IgD-negative memory B cell (primary cell): ENCODE data around the gene GRPEL2. TPM values are rescaled to one million over a fixed set of nuclear protein-coding genes. Genes with fewer than 3 reads are reported as not detected.

ENCODE experiments used
- H3K27ac Mint-ChIP-seq, 3 donors: one replicate each; pipeline ENCODE4 v1.8.0; 2020 to 2022; ENCODE audit warnings: mild to moderate bottlenecking in 3 of 3, mixed read lengths in 3 of 3, moderate library complexity in 1 of 3
- H3K27me3 Mint-ChIP-seq: one replicate; pipeline ENCODE4 v1.8.0; 2021; ENCODE audit warnings: mixed read lengths
- H3K36me3 Mint-ChIP-seq: one replicate; pipeline ENCODE4 v1.8.0; 2020; ENCODE audit warnings: mild to moderate bottlenecking, mixed read lengths
- H3K4me1 Mint-ChIP-seq, 3 donors: one replicate each; pipeline ENCODE4 v1.8.0; 2020 to 2022; ENCODE audit warnings: mixed read lengths in 3 of 3, mild to moderate bottlenecking in 1 of 3
- H3K4me3 Mint-ChIP-seq, 4 donors: one replicate each; pipeline ENCODE4 v1.8.0; 2020 to 2022; ENCODE audit warnings: mild to moderate bottlenecking in 4 of 4, mixed read lengths in 4 of 4, moderate library complexity in 3 of 4
- H3K9me3 Mint-ChIP-seq, 3 donors: one replicate each; pipeline ENCODE4 v1.8.0; 2020 to 2021; ENCODE audit warnings: mixed read lengths in 3 of 3, mild to moderate bottlenecking in 1 of 3
- polyA plus RNA-seq: library from polyadenylated mRNA; unstranded; fragments of 300-500 nt; fragmentation: Illumina TruSeq; gene quantifications from one replicate; pipeline ENCODE4 v1.2.3, GENCODE V29; 2021

Gene GRPEL2
- polyA plus RNA-seq, 1 donor from 2014 or later, result 1.8 TPM

DNA sequence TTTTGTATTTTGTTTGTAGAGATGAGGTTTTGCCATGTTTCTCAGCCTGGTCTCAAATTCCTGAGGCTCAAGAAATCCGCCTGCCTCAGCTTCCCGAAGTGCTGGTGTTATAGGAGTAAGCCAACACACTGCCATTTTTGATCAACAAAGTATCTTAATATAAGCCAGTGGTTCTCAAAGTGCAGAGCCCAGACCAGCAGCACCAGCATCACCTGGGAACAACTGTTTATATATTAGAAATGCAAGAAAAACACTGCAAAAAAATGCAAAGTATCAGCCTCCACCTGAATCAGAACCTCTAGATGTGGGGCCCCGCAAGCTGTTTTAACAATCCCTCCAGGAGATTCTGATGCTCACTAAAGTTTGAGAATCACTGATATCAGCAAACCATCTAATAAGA lies 27.6 kb downstream of the GRPEL2 start:
- Mint-ChIP-seq H3K4me1 (peaks cover 0 to 3% (median 0%) of the 10 kb centered on the region in 3 donors), H3K9me3 (no peaks in the 10 kb centered on the region), H3K36me3 (no peaks in the 10 kb centered on the region), H3K27ac (peak overlapping the region in 1 of 3 donors; percentile 39), H3K27me3 (peaks cover 1% of the 10 kb centered on the region), H3K4me3 (no peak overlapping the region)

DNA sequence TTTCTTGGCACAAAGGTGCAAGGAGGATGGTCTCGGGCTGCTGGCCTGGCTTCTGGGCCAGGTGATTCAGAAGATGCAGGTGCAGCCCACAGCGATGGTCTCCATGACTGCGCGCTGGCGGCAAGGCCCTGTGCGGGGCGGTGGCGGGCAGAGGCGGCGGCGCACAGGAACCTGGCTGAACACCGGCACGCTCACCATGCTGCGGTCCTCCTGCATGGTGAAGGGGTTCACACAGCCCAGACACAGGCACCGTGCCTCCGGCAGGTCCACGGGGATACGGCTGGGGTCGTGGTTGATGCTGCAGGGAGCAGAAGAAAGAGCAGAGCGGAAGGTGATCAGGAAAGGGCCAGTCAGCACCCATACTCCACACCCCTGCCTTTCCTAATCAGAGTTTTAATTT lies 29.0 kb downstream of the GRPEL2 start:
- Mint-ChIP-seq H3K27me3 (peaks cover 1% of the 10 kb centered on the region), H3K4me1 (peaks cover 0 to 3% (median 0%) of the 10 kb centered on the region in 3 donors), H3K4me3 (no peak overlapping the region), H3K27ac (no peak overlapping the region), H3K36me3 (no peaks in the 10 kb centered on the region), H3K9me3 (no peaks in the 10 kb centered on the region)

GRCh38 chr5:149374801-149375200 lies 29.5 kb downstream of the GRPEL2 start:
- H3K36me3 Mint-ChIP-seq, result no peaks in the 10 kb centered on the region
- H3K4me3 Mint-ChIP-seq, result no peak overlapping the region
- H3K4me1 Mint-ChIP-seq, result peaks cover 0 to 3% (median 0%) of the 10 kb centered on the region in 3 donors
- no peaks in the 10 kb centered on the region for H3K9me3 Mint-ChIP-seq
- peaks cover 1% of the 10 kb centered on the region for H3K27me3 Mint-ChIP-seq
- H3K27ac Mint-ChIP-seq, result no peak overlapping the region

DNA sequence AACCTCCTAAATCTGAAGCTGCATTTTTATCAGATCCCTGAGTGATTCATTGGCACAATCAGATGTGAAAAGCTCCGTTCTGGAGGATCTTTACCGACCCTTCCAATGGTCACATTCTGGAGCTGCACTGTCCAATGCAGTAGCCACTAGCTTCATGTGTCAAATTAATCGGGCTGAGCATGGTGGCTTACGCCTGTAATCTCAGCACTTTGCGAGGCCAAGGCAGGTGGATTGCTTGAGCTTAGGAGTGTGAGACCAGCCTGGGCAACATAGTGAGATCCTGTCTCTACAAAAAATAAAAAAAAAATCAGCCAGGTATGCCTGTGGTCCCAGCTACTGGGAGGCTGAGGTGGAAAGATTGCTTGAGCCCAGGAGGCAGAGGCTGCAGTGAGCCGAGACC lies 30.1 kb downstream of the GRPEL2 start:
- no peaks in the 10 kb centered on the region for H3K9me3 Mint-ChIP-seq
- peaks cover 1% of the 10 kb centered on the region for H3K27me3 Mint-ChIP-seq
- H3K36me3 Mint-ChIP-seq, result no peaks in the 10 kb centered on the region
- no peak overlapping the region for H3K27ac Mint-ChIP-seq
- peaks cover 0 to 3% (median 0%) of the 10 kb centered on the region in 3 donors for H3K4me1 Mint-ChIP-seq
- H3K4me3 Mint-ChIP-seq, result no peak overlapping the region

GRCh38 chr5:149376104-149376503 lies 30.8 kb downstream of the GRPEL2 start:
- Mint-ChIP-seq H3K27ac (no peak overlapping the region), H3K4me1 (peaks cover 0 to 3% (median 0%) of the 10 kb centered on the region in 3 donors)

DNA sequence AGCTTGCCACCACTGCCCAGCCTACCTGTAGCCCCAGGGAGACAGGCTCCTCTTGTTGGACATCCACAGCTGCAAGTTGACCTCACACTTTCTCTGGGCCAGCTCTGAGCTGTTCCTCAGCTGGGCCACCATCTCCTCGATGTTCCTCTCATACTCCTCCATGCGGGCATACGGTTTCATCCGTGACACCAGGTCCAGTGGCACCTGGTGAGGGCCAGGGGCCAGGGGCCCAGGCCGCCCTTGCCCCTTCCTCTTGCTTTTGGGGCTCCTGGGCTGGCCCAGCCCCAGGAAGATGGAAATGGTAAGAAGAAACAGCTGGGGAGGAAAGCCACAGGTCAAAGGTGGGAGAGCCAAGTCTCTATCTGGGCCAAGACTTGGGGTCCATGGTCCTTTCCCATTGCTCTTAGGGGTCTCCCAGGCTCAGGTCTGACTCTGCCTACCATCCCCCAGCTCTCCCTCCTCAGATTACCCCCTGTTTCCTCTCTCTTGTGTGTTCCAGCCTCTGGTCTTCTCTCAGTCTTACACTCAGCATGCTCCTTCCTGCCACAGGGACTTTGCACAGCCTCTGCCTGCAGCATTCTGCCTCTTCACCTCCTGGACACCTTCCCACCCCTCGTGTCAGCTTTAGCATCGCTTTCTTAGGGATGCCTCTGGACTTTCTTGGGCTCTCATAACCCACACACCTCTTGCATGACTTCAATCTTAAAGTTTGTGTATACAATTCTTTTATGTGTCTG lies 31.6 kb downstream of the GRPEL2 start:
- Mint-ChIP-seq H3K36me3 (no peaks in the 10 kb centered on the region), H3K4me3 (no peak overlapping the region), H3K4me1 (peaks cover 0 to 2% (median under 1%) of the 10 kb centered on the region in 3 donors), H3K27ac (no peak overlapping the region), H3K9me3 (no peaks in the 10 kb centered on the region), H3K27me3 (peaks cover 5% of the 10 kb centered on the region)

More at GRCh38 chr5:149376104-149376503, 30.8 kb downstream of the GRPEL2 start:
- Mint-ChIP-seq H3K36me3 (no peaks in the 10 kb centered on the region), H3K4me3 (no peak overlapping the region), H3K27me3 (peaks cover 2% of the 10 kb centered on the region), H3K9me3 (no peaks in the 10 kb centered on the region)

DNA sequence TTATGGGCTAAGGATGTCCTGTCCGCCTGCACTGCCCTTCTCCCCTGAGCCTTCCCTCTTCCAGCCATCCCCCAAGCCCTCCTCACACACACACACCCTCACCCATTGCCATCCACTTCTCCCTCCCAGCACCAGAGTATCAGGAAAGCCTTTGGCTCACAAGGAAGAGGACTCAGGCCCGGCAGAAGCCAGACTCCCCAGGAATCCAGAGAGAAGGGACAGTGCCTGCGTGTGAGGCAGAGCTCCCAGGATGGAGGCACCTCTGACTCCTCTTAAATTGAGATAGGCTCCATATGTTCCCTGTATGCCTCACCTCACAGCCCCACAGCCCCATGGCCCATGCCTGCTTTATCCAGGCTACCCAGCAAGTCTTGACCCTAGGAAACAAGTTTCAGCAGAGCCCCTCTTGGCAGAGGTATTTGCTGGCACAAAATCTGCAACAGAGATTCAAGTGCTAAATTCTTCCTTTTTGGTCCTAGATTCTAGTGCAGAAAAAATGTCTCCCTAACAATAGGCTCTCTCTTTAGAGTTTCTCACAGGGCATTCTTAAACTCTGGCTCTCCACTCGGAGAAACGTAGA lies 33.0 kb downstream of the GRPEL2 start:
- Mint-ChIP-seq H3K9me3 (no peaks in the 10 kb centered on the region), H3K27ac (no peak overlapping the region), H3K27me3 (peaks cover 5% of the 10 kb centered on the region), H3K4me1 (peaks cover 0 to 3% (median 1%) of the 10 kb centered on the region in 3 donors), H3K4me3 (no peak overlapping the region), H3K36me3 (no peaks in the 10 kb centered on the region)

DNA sequence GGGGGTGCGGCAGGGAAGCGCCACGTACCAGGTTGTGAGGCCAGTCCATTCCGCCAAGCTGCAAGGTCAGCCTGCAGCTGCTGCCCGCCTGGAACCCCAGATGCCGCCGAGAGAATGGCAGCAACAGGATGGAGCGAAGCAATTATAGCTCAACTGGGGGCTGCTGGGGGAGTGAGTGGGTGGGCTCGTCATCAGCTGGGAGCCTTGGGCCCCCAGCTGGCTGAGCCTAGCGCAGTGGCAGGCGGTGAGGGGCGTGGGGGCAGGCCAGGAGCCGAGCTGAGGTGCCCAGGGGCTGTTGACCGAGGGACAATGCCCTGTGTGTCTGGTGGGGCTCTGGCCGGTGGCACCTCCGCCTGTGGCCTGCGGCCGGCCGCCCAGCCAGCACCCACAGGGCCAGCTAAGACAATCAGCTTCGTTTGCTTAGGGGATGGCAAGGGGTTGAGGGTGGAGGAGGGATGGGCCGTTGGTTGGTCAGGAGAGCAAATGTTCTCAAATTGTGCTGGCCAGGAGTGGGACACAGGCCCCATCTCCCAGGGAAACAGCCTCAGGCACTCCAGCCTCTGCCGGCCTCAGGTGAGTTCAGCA lies 34.0 kb downstream of the GRPEL2 start, which contains the start of gene IL17B:
Gene IL17B, minus strand, starts transcription at position 116 of the 585 bp plus-strand sequence. Its CDS starts 67 bp downstream, at position 49.
- Mint-ChIP-seq H3K36me3 (no peaks in the 10 kb centered on the region), H3K27ac (no peak within 1 kb of the TSS), H3K27me3 (peaks cover 5% of the 10 kb centered on the region), H3K4me1 (peaks cover 0 to 3% (median 1%) of the 10 kb centered on the region in 3 donors), H3K9me3 (no peaks in the 10 kb centered on the region), H3K4me3 (no peak within 1 kb of the TSS)

DNA sequence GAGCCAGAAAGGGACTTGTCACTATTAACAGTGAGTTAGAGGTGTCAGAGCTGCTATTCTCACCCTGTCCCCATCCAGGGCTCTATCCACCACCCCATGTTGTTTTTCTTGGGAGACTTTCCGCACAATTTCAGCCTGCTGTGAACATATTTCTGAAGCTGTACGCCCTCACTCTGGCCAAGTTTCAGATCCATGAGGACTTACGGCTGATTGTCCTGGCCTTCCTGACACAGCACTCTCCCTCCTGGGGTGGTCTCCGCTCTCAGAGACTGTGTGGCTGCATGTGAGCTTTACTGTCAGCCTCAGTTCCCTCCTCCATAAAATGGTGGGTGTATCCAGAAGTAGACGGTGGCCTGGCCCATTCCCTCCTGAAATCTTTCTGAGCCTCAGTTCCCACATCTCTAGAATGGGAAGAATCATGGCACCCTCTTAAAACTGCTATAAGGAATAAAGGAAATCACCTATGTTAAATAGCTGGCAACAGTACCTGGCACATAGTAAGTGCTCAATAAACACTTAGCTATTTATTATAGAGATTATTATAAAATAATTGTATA lies 34.6 kb downstream of the GRPEL2 start:
- Mint-ChIP-seq H3K9me3 (no peaks in the 10 kb centered on the region), H3K4me1 (peaks cover 0 to 3% (median 1%) of the 10 kb centered on the region in 3 donors), H3K27me3 (peaks cover 5% of the 10 kb centered on the region), H3K4me3 (no peak overlapping the region), H3K27ac (no peak overlapping the region), H3K36me3 (no peaks in the 10 kb centered on the region)

GRCh38 chr5:149380466-149381121 lies 35.3 kb downstream of the GRPEL2 start:
- peaks cover 5% of the 10 kb centered on the region for H3K27me3 Mint-ChIP-seq
- H3K36me3 Mint-ChIP-seq, result no peaks in the 10 kb centered on the region
- peaks cover 0 to 3% (median 1%) of the 10 kb centered on the region in 3 donors for H3K4me1 Mint-ChIP-seq
- H3K9me3 Mint-ChIP-seq, result no peaks in the 10 kb centered on the region
- no peak overlapping the region for H3K27ac Mint-ChIP-seq
- H3K4me3 Mint-ChIP-seq, result no peak overlapping the region

DNA sequence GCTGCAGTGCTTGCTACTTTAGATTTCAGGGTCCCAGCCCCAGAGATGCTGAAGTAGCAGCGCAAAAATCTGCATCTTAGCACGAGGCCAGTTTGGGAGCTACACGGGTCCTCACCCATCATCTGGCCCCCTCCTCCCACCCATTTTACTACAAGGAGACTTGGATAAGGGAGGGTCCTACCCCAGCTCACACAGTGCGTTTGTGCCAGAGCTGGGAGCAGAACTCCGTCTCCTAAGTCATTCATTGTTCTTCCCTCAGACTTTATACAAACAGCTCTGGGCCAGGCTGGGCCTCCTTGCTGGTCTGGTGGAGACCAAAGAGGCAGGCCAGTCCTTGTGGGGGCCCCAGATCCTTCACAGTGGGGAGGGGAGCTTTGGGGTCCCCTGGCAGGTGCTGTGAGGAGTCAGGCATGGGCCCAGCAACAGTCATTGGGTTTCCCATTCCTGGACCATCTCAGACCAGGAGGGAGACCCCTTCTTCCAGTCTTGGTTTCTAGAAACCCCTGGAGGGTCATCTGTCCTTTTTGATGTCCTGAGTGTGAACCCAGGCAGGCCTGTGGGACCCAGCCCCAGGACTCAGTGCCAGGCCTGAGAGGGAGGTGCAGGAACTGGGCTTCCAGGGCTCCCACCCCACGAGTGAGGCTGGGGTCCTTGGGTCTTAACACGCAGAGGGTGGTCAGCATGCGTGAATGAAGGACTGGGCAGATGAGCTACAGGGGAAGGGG lies 36.1 kb downstream of the GRPEL2 start:
- peaks cover 5% of the 10 kb centered on the region for H3K27me3 Mint-ChIP-seq
- no peaks in the 10 kb centered on the region for H3K9me3 Mint-ChIP-seq
- H3K36me3 Mint-ChIP-seq, result no peaks in the 10 kb centered on the region
- H3K27ac Mint-ChIP-seq, result peak overlapping the region in 1 of 3 donors; percentile 86
- H3K4me1 Mint-ChIP-seq, result peaks cover 0 to 3% (median 1%) of the 10 kb centered on the region in 3 donors
- no peak overlapping the region for H3K4me3 Mint-ChIP-seq

- Mint-ChIP-seq H3K27ac (peak overlapping the region in 1 of 3 donors; percentile 86), H3K9me3 (no peaks in the 10 kb centered on the region), H3K4me1 (peaks cover 0 to 3% (median 1%) of the 10 kb centered on the region in 3 donors), H3K36me3 (no peaks in the 10 kb centered on the region), H3K4me3 (no peak overlapping the region), H3K27me3 (peaks cover 5% of the 10 kb centered on the region)
Measured at GRCh38 chr5:149381986-149382338, 36.7 kb downstream of the GRPEL2 start.

- H3K36me3 Mint-ChIP-seq, result no peaks in the 10 kb centered on the region
- no peak overlapping the region for H3K27ac Mint-ChIP-seq
Measured at GRCh38 chr5:149382517-149383220, 37.4 kb downstream of the GRPEL2 start.

GRCh38 chr5:149383399-149383798 lies 38.1 kb downstream of the GRPEL2 start:
- Mint-ChIP-seq H3K9me3 (no peaks in the 10 kb centered on the region), H3K4me1 (peaks cover 0 to 3% (median 1%) of the 10 kb centered on the region in 3 donors), H3K4me3 (no peak overlapping the region), H3K27me3 (peaks cover 5% of the 10 kb centered on the region), H3K27ac (no peak overlapping the region), H3K36me3 (no peaks in the 10 kb centered on the region)

More at GRCh38 chr5:149382517-149383220, 37.4 kb downstream of the GRPEL2 start:
- Mint-ChIP-seq H3K27me3 (peaks cover 5% of the 10 kb centered on the region), H3K4me3 (no peak overlapping the region), H3K4me1 (peaks cover 0 to 3% (median 1%) of the 10 kb centered on the region in 3 donors), H3K9me3 (no peaks in the 10 kb centered on the region)
